Measurements from ENCODE around the gene FLNA.
"Not testable (repeated sequence)": the region's sequence is repeated elsewhere in the genome, so short reads cannot be mapped to it uniquely, and the experiment has no call there.

The FLNA gene

DNA sequence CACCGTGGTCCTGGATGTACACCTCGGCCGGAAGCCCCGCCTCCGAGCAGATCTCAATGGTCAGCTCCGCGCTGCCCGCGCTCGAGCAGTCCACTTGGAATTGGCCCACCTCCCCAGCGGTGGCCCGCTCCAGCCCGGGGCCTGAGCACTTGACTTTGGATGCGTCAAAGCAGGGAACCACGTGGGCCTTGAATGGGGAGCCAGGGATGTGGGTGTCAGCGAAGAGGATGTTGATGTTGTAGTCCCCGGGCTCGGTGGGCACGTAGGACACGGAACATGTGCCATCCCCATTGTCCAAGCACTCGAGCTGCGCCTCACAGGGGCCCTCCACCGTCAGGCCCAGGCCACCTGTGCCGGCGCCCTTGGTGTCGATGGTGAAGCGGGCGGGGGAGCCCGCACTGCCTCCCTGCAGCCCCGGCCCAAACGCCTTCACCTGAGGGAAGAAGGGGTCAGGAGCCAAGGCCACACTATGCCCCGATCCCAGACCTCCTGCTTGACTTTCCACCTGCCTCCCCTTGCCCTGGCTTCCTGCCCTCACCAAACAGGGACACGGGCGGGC is 14.2 kb downstream of the FLNA start:
- no peak for DNase-seq (ENCODE audit: low read depth)

DNA sequence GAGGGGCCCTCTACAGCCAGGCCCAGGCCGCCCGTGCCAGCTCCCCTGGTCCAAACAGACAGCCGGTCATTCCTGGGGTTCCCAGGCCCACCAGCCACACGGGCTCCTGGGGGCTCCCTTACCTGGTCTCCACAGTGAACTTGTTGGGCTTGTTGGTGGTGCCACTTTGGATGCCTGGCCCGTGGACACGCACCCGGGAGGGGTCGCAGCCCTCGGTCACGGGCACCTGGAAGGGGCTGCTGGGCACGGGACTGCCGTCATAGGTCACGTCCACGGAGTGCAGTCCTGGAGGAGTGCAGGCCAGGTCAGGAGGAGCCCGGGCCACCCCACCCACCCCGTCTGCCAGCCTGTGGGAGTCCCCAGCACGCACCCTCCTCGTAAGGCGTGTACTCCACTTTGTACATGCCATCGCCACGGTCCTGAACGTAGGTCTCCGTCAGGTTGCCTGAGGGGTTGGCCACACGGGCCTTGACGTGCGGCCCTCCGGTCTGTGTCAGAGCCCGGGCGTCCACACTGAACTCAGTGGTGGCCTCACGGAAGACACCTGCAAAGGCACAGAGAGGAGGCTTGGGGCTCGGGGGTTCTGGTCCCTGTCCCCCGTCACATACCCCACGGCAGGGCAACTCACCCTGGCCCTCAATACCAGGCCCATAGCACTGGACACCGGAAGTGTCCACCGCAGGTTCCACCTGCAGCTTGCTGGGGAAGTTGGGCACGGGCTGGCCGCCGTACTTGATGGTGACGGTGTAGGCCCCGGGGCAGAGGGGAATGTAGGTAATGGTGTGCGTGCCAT is 14.9 kb downstream of the FLNA start:
- DNase-seq (ENCODE audit: low read depth): no peak

DNA sequence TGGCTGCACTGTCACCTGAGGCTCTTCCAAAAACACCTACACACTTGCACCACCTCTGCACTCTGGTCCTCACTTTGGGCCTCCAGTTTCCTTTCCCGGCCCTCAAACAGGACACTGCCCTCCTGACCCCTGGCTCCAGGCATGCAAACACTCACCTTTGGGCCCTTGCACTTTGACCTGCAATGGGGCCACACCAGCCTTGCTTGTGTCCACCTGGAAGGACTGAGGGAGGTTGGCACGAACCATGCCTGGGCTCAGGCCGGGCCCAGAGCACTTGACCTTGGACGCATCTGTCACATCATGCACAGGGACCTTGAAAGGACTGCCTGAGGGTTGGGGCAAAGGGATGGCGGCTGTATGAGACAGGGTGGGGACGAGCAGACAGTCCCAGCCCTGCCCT is 15.6 kb downstream of the FLNA start:
- no peak for DNase-seq (ENCODE audit: low read depth)

DNA sequence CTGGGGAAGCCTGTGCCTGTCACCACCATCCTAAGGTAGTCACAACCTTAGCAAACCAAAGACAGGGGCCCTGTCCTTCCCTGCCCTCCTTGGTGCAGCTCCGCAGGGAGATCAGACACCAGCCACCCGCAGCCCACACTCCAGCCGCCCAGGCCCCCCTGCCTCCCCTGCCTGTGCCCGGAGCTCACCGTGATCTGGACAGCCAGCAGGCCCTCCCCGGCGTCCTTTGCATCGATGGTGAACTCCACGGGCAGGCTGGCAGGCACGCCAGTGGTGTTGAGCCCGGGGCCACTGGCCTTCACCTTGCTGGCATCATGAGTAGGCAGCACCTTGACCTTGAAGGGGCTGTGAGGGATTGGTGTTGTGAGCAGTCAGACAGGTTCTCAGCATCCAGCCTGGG is 16.4 kb downstream of the FLNA start:
- no peak for DNase-seq (ENCODE audit: low read depth)

DNA sequence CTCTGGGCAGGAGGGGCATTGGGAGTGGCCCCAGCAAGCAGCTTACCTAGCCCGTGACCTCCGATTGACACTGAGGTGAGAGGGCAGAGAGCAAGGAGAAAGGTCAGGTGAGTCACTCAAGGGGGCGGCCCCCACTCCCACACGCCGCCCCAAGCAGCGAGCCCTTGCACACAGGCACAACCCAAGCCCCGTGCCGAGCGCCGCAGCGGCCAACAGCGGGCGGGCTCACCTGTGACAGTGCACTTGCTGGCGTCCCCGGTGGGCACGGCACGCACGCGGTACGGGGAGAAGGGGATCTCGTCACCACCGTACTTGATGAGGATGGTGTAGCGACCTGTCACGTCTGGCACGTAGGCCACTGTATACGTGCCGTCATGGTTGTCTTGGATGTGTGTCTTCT is 17.2 kb downstream of the FLNA start:
- DNase-seq (ENCODE audit: low read depth): no peak

DNA sequence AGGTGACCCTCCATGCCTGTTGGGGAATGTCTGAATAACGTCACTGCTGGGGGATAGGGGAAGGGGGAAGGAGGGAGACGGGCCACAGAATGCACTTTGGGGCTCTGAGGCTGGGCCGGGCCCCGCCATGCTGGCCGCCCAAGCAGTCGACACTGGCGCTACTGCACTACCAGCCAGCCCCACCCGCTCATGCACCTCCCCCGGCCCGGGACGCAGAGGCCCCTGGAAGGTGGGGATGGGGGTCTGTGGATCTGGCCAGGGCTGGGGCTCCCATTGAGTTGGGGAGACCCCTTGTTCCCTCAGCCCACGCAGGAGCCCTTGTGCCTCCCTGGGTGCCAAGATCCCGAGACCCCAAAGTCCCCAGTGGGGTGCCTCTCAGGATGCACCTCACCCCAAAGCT is 17.8 kb downstream of the FLNA start:
- no peak for DNase-seq (ENCODE audit: low read depth)

DNA sequence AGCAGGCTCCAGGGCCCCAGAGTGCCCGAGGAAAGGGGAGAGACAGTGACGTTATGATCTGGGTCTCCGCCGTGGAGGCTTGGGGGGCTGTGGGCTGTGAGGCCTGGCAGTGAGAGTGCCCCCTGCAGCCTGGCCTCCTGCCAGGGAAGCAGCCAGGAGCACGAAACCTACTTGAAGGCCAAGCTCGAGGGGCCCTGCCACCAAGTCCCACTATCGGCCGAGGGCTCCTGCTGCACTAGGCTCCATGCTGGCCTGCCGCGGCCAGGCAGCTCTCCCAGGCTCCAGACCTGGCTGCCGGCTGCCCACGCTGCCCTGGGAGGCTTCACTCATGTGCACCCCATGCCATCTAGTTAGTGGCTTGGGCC is 18.7 kb downstream of the FLNA start:
- DNase-seq (ENCODE audit: low read depth): no peak

DNA sequence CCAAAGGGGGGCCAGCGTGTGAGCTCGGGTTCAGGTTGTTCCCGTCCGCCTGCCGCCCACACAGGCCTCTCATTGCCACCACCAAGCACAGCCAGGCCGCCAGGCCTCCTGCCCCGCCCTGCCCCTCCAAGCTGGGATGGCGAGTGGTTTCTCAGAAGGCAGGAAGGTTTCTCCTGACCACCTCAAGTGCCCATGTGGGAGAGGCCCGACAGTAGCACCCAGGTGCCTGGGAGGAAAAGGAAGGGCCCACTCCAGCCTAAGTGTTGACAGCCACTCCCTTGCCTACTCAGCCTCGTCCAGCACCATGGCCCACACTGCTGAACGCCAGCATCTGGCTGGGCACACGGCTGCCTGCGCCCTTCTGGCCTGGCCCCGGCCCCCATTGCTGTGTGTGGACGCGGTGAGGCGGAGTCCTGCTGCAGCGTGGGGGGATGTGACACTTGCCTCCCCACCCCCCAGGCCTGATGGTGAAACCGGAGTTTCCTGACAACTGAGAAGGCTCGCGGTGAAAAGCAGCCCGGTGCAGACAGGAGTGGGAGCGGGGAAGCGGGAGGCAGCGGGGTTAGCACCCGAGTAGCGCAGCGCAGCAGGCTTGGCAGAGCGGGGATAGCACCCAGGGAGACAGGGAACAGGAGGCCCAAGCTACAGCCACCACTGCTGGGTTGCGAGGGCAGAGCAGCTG is 19.2 kb downstream of the FLNA start:
- no peak for DNase-seq (ENCODE audit: low read depth)

DNA sequence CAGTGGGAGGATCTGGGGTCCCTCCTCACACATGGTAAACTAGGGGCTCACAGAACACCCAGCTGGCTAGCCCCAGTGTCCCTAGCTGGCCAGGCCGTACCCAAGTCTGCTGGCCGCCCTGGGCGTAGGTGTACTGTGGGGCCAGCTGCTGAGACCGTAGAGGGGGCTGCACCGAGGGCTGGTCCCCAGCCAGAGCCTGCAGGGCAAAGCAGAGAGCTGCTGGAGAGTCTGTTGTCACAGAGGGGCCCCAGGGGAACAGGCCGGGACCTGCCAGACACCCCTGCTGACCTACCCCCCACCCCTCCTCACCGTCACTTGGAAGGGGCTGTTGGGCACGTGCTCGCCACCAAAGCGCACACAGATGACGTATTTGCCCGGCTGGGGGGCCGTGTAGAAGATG is 19.9 kb downstream of the FLNA start:
- DNase-seq (ENCODE audit: low read depth): no peak

DNA sequence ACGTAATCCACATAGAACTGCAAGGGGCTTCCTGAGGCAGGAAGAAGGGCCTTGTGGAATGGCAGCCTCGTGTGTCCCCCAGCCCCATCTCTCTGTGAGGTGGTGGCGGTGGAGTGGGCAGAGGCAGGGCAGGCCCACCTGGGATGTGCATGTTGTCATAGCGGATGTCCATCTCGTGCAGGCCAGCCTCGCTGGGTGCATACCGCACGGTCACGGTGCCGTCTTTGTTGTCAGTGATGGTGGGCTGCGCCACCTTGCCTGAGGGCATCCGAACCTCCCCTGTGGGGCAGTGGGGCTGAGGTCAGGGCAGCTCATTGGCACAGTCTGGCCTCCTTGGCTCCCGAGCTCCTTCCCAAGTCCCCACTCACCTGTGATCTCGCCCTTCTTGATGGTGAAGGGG is 20.4 kb downstream of the FLNA start:
- no peak for DNase-seq (ENCODE audit: low read depth)

DNA sequence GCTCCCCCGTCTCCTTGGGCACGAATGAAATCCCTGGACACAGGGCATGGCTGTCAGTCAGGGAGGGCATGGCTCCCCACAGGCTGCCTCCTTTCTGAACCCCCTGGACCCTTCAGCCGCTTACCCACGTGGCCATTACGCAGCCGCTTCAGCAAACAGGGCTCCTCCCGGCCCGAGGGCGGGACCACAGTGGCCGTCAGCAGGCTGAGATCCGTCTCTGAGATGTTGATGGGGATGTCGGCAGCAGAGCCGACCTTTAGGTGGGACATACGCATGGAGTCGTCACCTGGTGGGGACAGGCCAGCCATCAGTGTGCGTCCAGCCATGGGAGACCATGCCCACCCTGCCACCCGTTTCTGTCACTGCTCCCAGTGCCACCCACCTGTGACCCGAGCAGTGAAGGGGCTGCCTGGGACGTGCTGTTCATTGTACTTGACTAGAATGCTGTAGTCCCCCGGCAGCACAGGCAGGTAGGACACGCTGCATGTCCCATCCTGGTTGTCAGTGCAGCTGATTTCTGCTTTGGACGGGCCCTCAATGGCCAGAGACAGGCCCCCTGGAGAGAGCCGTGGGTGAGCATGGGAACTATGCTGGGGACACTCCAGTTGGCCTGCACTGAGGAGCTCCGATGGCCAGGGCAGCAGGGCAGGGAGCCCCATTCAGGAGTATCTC is 21.1 kb downstream of the FLNA start:
- no peak for DNase-seq (ENCODE audit: low read depth)

DNA sequence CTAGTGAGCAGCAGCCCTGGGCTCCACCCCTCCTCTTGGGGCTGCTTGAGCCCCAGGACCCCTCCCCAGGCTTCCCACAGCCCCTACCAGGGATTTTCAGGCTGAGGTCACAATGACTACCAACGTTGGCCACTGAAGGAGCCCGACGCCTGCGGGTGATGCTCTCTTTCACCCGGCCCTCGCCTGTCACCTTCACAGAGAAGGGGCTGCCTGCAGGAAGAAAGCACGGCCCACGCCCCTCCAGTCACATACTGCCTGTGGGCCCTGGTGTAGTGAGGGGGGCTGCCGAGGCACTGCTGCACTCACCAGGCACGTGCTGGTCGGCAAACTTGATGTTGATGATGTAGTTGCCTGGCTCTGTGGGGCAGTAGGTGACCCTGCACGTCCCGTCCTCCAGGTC is 22.0 kb downstream of the FLNA start:
- DNase-seq (ENCODE audit: low read depth): no peak

DNA sequence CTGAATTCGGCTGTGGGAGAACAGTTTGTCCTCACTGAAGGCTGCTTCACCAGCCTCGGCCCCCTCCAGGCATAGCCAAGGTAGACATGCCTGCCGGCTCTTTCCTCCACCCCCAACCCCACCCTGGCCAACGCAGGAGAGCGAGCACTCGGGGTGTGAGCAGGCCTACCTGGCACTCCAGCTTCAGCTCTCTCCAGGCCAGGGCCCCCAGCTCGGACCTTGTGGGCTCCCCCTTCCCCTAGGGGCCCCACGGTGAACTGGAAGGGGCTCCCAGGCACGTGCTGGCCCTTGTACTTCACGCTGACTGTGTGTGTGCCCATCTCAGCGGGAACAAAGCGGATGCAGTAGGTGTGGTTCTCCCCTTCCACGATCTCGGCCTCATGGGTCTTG is 22.4 kb downstream of the FLNA start:
- DNase-seq (ENCODE audit: low read depth): no peak

DNA sequence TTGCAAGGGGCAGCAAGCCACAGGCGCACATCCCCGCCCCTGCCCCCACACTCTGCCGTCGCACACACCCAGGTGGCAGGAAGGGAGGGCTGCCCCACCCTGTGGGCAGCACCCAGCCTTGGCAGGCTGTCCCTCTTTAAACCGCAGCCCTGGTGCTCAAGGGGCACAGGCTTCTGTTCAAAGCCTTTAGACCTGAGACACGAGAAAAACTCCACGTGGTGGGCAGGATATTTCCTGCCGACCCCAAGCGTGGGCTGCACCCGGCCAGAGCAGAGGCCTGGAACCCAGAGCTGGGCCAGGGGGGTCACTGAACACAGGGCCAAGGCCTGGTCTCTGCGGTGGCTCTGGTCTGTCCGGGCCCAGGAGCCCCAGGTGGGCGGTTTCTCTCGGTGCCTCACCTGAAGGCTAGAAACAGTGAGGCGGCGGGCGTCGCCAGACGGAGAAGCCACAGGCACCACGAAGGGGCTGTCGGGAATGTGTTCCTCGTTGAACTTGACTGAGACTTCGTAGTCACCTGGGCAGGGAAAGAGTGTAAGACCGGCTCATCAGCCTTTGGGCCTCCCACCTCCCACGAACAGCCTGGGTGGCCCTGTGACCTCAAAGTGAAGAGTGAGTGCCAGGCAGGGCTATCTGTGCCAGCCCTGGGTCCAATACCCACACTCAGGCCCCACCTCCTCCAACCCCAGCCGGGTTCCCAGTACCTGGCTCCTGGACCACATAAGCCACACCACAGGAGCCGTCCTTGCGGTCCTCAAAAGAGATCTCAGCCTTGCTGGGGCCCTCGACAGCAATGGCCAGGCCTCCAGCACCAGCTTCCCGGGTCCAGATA is 23.0 kb downstream of the FLNA start:
- no peak for DNase-seq (ENCODE audit: low read depth)

DNA sequence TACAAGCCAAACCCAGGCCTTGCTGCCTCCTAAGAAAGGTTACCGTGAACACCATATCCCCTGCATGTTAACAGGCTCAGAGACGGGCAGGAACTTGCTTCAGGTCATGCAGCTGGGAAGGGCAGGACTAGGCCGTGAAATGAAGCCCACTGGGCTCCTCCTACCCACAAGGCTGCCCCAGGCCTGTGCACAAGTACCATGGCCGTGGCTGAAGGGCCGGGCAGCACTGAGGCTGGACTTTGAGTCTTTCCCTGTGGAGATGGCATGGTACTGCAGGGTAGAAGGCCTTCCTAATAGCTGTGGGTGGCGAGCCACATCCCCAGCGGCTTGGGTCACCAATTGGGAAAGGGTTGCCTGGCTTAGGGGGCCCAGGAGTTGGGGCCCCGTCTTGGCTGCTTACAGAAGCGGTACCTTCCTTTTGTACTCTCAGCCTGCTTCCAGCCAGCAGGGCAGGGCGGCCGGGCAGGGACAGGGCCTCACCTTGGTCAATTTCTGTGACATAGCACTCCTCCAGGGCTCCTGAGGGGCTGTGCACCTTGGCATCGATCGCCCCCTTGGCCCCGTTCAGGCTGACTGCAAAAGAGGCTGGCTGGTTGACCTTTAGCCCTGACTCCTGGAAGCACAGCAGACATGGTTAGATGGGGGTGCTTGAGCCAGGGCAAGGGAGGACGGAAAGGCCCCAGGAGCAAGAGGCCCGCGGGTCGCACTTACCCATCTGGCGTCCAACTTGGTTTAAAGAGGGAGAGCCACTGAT is 23.8 kb downstream of the FLNA start:
- no peak for DNase-seq (ENCODE audit: low read depth)

DNA sequence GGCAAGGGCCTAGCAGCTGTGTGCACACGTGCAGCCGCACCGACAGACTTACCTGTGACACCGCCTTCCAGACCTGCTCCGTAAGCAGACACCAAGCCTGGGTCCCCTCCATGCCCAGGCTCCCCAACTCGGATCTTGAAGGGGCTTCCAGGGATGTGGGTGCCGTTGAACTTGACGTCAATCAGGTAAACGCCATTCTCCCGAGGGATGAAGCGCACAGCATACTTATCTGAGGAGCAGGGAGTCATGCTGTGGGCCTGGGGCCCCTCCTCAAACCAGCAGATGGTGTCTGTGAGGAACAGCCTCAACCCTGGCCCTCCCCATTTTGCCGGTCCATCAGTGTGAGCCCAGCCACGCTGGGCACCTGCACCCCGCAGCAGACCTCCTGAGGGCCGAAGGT is 24.5 kb downstream of the FLNA start:
- DNase-seq (ENCODE audit: low read depth): no peak

DNA sequence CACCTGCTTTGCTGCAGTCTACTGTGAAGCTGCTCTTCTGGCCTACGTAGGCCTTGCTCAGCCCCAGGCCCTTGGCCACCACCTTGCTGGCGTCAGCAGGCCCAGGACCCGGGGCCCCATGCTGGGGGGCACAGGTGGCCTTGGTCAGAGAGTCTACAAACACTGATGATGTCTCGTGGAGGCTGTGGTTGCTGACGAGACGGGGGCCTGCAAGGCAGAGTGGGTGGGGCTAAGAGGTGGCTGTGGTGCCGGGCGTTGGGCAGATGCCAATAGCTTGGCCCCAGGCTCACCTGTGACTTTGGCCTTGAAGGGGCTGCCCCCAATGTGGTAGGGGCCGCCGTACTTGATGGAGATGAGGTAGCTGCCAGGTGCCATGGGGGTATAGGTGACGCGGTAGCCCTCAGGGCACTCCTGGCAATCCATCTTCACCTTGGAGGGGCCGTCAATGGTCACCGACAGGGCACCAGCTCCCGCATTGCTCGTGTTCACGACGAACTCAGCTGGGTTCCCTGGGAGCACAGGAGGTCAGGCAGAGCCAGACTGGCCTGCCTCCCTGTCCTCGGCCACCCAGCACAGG is 25.0 kb downstream of the FLNA start:
- DNase-seq (ENCODE audit: low read depth): no peak

DNA sequence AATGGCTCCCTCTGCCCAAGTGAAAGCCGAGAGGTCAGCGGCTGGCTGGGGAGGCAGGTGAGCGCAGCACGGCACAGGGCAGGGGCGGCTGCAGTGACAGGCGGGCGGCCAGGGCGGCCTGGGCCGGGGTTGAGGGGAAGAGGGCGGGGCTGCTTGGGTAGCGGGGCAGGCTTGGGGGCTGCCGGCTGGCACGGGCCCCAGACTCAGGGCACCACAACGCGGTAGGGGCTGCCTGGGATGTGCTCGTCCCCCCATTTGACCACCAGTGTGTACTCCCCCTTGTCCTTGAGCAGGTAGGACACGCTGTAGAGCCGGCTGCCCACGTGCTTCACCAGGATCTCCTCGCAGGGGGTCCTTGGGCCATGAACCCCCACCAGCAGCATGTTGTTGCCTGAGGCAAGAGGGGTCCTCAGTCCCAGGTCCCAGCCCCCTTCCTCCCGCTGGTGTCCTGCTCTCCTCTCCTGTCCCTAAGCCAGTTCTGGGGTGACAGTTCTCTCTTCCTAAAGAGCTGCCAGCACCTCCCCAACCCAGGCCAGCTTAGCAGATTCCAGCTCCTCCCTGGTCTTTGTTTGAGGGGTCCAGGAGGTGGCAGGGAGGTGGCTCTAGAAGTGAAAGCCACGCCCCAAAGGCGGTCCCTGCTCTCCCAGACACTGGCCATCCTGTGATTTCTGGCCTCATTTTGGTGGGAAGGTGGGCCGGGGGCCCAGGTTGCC is 25.6 kb downstream of the FLNA start:
- no peak for DNase-seq (ENCODE audit: low read depth)

DNA sequence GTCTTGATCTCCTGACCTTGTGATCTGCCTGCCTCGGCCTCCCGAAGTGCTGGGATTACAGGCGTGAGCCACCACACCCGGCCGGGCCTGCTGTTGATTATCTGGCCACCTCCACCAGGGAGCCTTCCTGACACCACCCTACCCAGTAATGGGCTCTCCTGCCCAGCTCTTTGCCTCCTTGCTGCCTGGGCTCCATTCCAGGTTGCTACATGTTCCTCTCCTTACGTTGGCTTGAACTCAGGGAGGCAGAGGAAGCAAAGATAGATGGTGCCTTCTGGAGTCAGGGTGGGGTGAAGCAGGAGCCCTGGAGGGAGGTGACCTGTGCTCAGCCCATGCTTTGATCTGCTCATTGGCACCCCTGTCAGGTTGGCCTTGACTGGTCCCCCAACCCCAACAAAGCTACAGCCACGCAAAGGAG is 26.3 kb downstream of the FLNA start:
- no peak for DNase-seq (ENCODE audit: low read depth)

DNA sequence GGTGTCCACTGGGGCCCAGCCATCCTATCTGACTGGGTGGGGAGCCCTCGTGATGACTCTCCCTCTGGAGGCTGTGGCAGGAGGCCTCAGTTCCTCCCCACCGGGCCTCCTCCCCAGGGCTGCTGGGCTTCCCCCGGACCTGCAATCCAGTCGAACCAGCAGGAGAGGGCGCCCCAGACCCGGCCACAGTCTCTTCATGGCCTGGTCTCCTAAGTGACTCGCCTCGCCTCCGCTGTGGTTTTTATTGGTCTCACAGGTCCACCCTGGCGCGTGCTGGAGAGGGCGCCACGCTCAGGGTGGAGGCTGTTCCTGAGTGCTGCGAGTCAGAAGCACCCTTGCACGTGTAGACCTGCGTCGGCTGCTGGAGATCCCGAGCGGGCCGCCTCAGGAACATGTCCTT is 30.8 kb downstream of the FLNA start:
- DNase-seq (ENCODE audit: low read depth): not testable (repeated sequence)

Data from activated gamma-delta T cell treated with anti-CD3 and anti-CD28 coated beads, Interleukin-2, amount 50 U/mL, for 16 hours (primary cell).